Thoracic aorta (tissue), 2 donors: ENCODE measurements around the gene SGCA. TPM values are rescaled to one million over a fixed set of nuclear protein-coding genes. Genes with fewer than 3 reads are reported as not detected.

Experiments used
- ATAC-seq: fragments of 150-250 bp; one replicate; pipeline ENCODE4 v1.8.0; 2017; ENCODE audit warnings: low read depth; ENCODE audit not compliant: insufficient number of reproducible peaks, low FRiP score
- DNase-seq: peaks from one replicate; pipeline ENCODE4 v3.0.0-alpha.2; 2020; ENCODE audit warnings: low spot score
- H3K27ac ChIP-seq, 2 donors: fragments of 200-600 bp; sonication (generic); 1 replicate in 1 of 2; 2 replicates in 1 of 2; pipeline ENCODE4 v1.5.1; 2016; ENCODE audit warnings: mild to moderate bottlenecking in 2 of 2, moderate library complexity in 2 of 2
- H3K27me3 ChIP-seq: fragments of 200-600 bp; sonication (generic); replicated peaks from 2 replicates; pipeline ENCODE4 v1.6.0; 2016; ENCODE audit warnings: mild to moderate bottlenecking; ENCODE audit not compliant: insufficient read depth
- H3K36me3 ChIP-seq: fragments of 200-600 bp; sonication (generic); one replicate; pipeline ENCODE4 v1.5.1; 2016
- H3K4me1 ChIP-seq, 2 donors: fragments of 200-600 bp; sonication (generic); 1 replicate in 1 of 2; 2 replicates in 1 of 2; pipeline versions ENCODE4 v1.5.1 to v1.6.0; 2016; ENCODE audit warnings: low read depth in 2 of 2, mild to moderate bottlenecking in 1 of 2; ENCODE audit not compliant: control insufficient read depth in 1 of 2
- H3K4me3 ChIP-seq: fragments of 200-600 bp; sonication (generic); 2 replicates; pipeline ENCODE4 v1.5.1; 2016; ENCODE audit warnings: mild to moderate bottlenecking
- H3K9me3 ChIP-seq: fragments of 200-600 bp; sonication (generic); 2 replicates; pipeline ENCODE4 v1.5.1; 2016
- CTCF ChIP-seq: fragments of 200-600 bp; sonication (generic); IDR thresholded peaks from one replicate; pipeline ENCODE4 v1.5.1; 2019; ENCODE audit warnings: antibody characterized with exemption
- total RNA-seq, 2 donors: library from RNA; depleted of rRNA; stranded (reverse); fragments of >200 nt; gene quantifications; one replicate each; pipeline versions ENCODE4 v1.1.0 to v1.2.3, GENCODE V29; 2016

The SGCA gene
- total RNA-seq, 2 donors from 2014 or later: 95.5 to 158 TPM

GRCh38 chr17:50194140-50194933 lies 28.5 kb downstream of the SGCA start:
- Histone ChIP-seq H3K4me3 (no peak overlapping the region), H3K27me3 (no peaks in the 10 kb centered on the region), H3K36me3 (peaks cover 90% of the 10 kb centered on the region), H3K9me3 (no peaks in the 10 kb centered on the region), H3K4me1 (peaks cover 18 to 81% of the 10 kb centered on the region in 2 donors), H3K27ac (peak overlapping the region; percentile 88 to 90)
- no peak for TF ChIP-seq CTCF
- DNase-seq: no peak
- ATAC-seq: no peak

GRCh38 chr17:50194934-50195865 lies 29.4 kb downstream of the SGCA start:
- Histone ChIP-seq H3K4me1 (peaks cover 18 to 74% of the 10 kb centered on the region in 2 donors), H3K9me3 (no peaks in the 10 kb centered on the region), H3K27me3 (no peaks in the 10 kb centered on the region), H3K27ac (peak overlapping the region; percentile 88 to 90), H3K4me3 (no peak overlapping the region), H3K36me3 (peaks cover 81% of the 10 kb centered on the region)
- ATAC-seq (no peak), DNase-seq (no peak)
- TF ChIP-seq CTCF: peak; percentile 30

- no peaks in the 10 kb centered on the region for H3K9me3 ChIP-seq
- H3K27ac ChIP-seq: peak overlapping the region; percentile 88 to 90
- H3K4me3 ChIP-seq: no peak overlapping the region
- no peak for TF ChIP-seq CTCF
- H3K27me3 ChIP-seq: no peaks in the 10 kb centered on the region
- ATAC-seq (no peak), DNase-seq (no peak)
- peaks cover 18 to 66% of the 10 kb centered on the region in 2 donors for H3K4me1 ChIP-seq
- peaks cover 73% of the 10 kb centered on the region for H3K36me3 ChIP-seq
These were observed 30.2 kb downstream of the SGCA start for GRCh38 chr17:50196036-50196435.

GRCh38 chr17:50196826-50197225 lies 31.0 kb downstream of the SGCA start:
- DNase-seq: no peak

More at GRCh38 chr17:50196826-50197225, 31.0 kb downstream of the SGCA start:
- Histone ChIP-seq H3K4me1 (peaks cover 18 to 62% of the 10 kb centered on the region in 2 donors), H3K27ac (peak overlapping the region; percentile 88 to 90), H3K9me3 (no peaks in the 10 kb centered on the region), H3K36me3 (peaks cover 66% of the 10 kb centered on the region), H3K4me3 (no peak overlapping the region), H3K27me3 (no peaks in the 10 kb centered on the region)
- ATAC-seq: no peak
- no peak for TF ChIP-seq CTCF
